Keratinocyte (primary cell): ENCODE measurements around the gene COL9A1. TPM values are rescaled to one million over a fixed set of nuclear protein-coding genes. Genes with fewer than 3 reads are reported as not detected.

ENCODE experiments used
- DNase-seq: peaks from one replicate; pipeline ENCODE4 v3.0.0-alpha.2; 2011; ENCODE audit warnings: low read depth, missing footprints, low spot score
- FAIRE-seq: peaks from 2 replicates; lab custom pipeline; 2011; peaks lifted over from hg19 to GRCh38; lab: Jason Lieb, UNC
- H2AFZ ChIP-seq: 2 replicates; pipeline ENCODE4 v1.6.0; 2012; ENCODE audit warnings: low read length, control low read depth, inconsistent platforms; ENCODE audit not compliant: control insufficient read depth
- H3K27ac ChIP-seq: 2 replicates; pipeline ENCODE4 v1.5.1; 2011; ENCODE audit warnings: low read length; ENCODE audit not compliant: control insufficient read depth, insufficient read depth
- H3K27me3 ChIP-seq: 3 replicates; pipeline ENCODE4 v1.6.0; 2011; ENCODE audit warnings: low read length; ENCODE audit not compliant: control insufficient read depth, insufficient read depth; ENCODE audit errors: extremely low read depth
- H3K36me3 ChIP-seq, 2 experiments: 2 replicates in 1 of 2; 3 replicates in 1 of 2; pipeline ENCODE4 v1.5.1; 2011; ENCODE audit warnings: low read length in 2 of 2, mild to moderate bottlenecking in 1 of 2; ENCODE audit not compliant: control insufficient read depth in 2 of 2, insufficient read depth in 2 of 2; ENCODE audit errors: extremely low read depth in 1 of 2
- H3K4me1 ChIP-seq: 3 replicates; pipeline ENCODE4 v1.5.1; 2011; ENCODE audit warnings: low read length; ENCODE audit not compliant: control insufficient read depth, insufficient read depth; ENCODE audit errors: extremely low read depth
- H3K4me2 ChIP-seq: 3 replicates; pipeline ENCODE4 v1.6.0; 2011; ENCODE audit warnings: low read depth, low read length; ENCODE audit not compliant: control insufficient read depth, insufficient read depth; ENCODE audit errors: extremely low read depth
- H3K4me3 ChIP-seq, 3 experiments: fragments of 200-600 bp in 1 of 3; sonication (generic) in 1 of 3; 2 replicates in 2 of 3; 3 replicates in 1 of 3; pipeline ENCODE4 v1.5.1; 2011 to 2016; ENCODE audit warnings: low read length in 3 of 3, mild to moderate bottlenecking in 3 of 3, control low read depth in 2 of 3, inconsistent platforms in 1 of 3, low read depth in 1 of 3, mixed read lengths in 1 of 3, mixed run types in 1 of 3, moderate library complexity in 1 of 3; ENCODE audit not compliant: control insufficient read depth in 2 of 3, insufficient read depth in 2 of 3; ENCODE audit errors: extremely low read depth in 1 of 3
- H3K79me2 ChIP-seq: 2 replicates; pipeline ENCODE4 v1.6.0; 2012; ENCODE audit warnings: low read length; ENCODE audit not compliant: control insufficient read depth, insufficient read depth
- H3K9ac ChIP-seq: 3 replicates; pipeline ENCODE4 v1.6.0; 2011; ENCODE audit warnings: low read length; ENCODE audit not compliant: control insufficient read depth, insufficient read depth; ENCODE audit errors: extremely low read depth
- H3K9me1 ChIP-seq: 3 replicates; pipeline ENCODE4 v1.6.0; 2011; ENCODE audit warnings: low read length; ENCODE audit not compliant: control insufficient read depth, insufficient read depth; ENCODE audit errors: extremely low read depth
- H3K9me3 ChIP-seq: 2 replicates; pipeline ENCODE4 v1.5.1; 2012; ENCODE audit warnings: low read depth, low read length; ENCODE audit not compliant: control insufficient read depth
- H4K20me1 ChIP-seq: 3 replicates; pipeline ENCODE4 v1.6.0; 2011; ENCODE audit warnings: low read length; ENCODE audit not compliant: control insufficient read depth, insufficient read depth; ENCODE audit errors: extremely low read depth
- EZH2 ChIP-seq: IDR thresholded peaks from one replicate; pipeline ENCODE4 v1.6.1; 2012; ENCODE audit warnings: inconsistent platforms, mild to moderate bottlenecking, low read length, moderate library complexity
- dilution Hi-C: fragments of 300-500 bp; cut with MboI; formaldehyde crosslinking; loops from one replicate; pipeline ENCODE4 v1.7.0; 2020; ENCODE audit warnings: low sequenced_read_pairs; ENCODE audit not compliant: extremely low pct_ligation_motif_present
- polyA plus RNA-seq, 5 experiments: library from polyadenylated mRNA; depleted of rRNA in 3 of 5; stranded (reverse) in 3 of 5; stranded (forward) in 1 of 5; unstranded in 1 of 5; fragments of >200 nt; gene quantifications; 1 replicate in 1 of 5; 2 replicates in 3 of 5; 3 replicates in 1 of 5; pipeline versions ENCODE4 v1.2.1 to v1.2.3, GENCODE V29; 2011 to 2012; ENCODE audit warnings: missing spikeins in 2 of 5, low read depth in 1 of 5, low replicate concordance in 1 of 5
- TF ChIP-seq, protein P1 (sequence below), 3 experiments: IDR thresholded peaks in 1 of 3; conservative IDR thresholded peaks in 1 of 3; optimal IDR thresholded peaks in 1 of 3; 2 replicates in 2 of 3; 3 replicates in 1 of 3; pipeline versions ENCODE3 to v1.5.1; 2011; ENCODE audit warnings: low read length in 3 of 3, mild to moderate bottlenecking in 3 of 3, moderate library complexity in 2 of 3, control low read depth in 1 of 3, inconsistent platforms in 1 of 3; ENCODE audit not compliant: insufficient read depth in 2 of 3; ENCODE audit errors: extremely low read depth in 1 of 3

Gene COL9A1
- polyA plus RNA-seq, 1 donor (not counting 4 experiments of a cell fraction or from before 2014, with no cell fraction given) = not detected

DNA sequence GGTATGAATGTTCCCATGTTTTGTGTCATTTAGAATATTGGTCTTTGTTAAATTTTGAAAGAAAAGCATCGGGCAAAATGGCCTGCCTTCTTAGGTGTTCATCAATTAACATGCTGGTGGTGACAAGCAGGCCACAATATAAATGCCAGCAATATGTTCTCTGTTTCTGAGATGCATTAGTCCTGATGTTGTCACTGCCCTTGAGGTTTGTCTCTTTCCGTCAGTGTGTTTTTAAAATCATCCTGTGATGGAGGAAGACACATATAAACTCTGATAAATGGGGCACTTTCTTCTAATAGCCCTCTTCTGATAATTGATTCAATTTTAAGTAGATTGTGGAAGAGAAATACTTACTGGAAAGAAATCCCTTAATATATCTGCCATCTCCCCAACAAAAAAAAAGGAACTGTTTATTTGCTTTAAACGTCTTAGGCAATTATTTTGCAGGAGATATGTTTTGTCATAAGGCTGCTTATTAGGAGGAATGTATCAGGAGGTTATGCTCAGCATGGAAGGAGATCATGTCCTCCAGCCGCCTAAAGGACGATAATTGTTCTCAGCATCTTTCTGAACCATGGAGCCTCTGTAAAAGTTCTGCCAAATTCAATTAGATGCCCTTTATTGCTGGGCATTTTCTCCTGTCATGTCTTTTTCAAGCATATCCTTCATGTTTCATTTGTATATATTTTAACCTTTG lies 134.1 kb downstream of the COL9A1 start:
- dilution Hi-C loops = no loop called here
- no peaks in the 10 kb centered on the region for H4K20me1 ChIP-seq
- no peak overlapping the region for H3K9ac ChIP-seq

More for the DNA sequence above, 134.1 kb downstream of the COL9A1 start:
- TF ChIP-seq EZH2 = no peak
- TF ChIP-seq, protein P1, sequence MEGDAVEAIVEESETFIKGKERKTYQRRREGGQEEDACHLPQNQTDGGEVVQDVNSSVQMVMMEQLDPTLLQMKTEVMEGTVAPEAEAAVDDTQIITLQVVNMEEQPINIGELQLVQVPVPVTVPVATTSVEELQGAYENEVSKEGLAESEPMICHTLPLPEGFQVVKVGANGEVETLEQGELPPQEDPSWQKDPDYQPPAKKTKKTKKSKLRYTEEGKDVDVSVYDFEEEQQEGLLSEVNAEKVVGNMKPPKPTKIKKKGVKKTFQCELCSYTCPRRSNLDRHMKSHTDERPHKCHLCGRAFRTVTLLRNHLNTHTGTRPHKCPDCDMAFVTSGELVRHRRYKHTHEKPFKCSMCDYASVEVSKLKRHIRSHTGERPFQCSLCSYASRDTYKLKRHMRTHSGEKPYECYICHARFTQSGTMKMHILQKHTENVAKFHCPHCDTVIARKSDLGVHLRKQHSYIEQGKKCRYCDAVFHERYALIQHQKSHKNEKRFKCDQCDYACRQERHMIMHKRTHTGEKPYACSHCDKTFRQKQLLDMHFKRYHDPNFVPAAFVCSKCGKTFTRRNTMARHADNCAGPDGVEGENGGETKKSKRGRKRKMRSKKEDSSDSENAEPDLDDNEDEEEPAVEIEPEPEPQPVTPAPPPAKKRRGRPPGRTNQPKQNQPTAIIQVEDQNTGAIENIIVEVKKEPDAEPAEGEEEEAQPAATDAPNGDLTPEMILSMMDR (optimal IDR thresholded peaks at IDR 0.05 in 1 of 3, IDR thresholded peaks at IDR 0.05 in 1 of 3, conservative IDR thresholded peaks at IDR 0.05 in 1 of 3; ENCODE audit: extremely low read depth in 1 of 3, insufficient read depth in 2 of 3, low read length in 3 of 3) = no peak
- Histone ChIP-seq H3K4me2 (no peak overlapping the region), H3K9me1 (no peaks in the 10 kb centered on the region), H3K4me1 (no peaks in the 10 kb centered on the region), H2AFZ (no peak overlapping the region), H3K4me3 (no peak overlapping the region), H3K79me2 (no peaks in the 10 kb centered on the region), H3K36me3 (no peaks in the 10 kb centered on the region), H3K27me3 (peaks cover 4% of the 10 kb centered on the region), H3K9me3 (no peaks in the 10 kb centered on the region), H3K27ac (no peak overlapping the region)
- DNase-seq (no peak), FAIRE-seq (no peak)

Other genes with a start within 250 kb of the COL9A1 start
- gene FAM135A, start 110.4 kb upstream of the COL9A1 start, polyA plus RNA-seq = 13.8 to 21.3 TPM (median 15.9 TPM) in 3 replicates